ENCODE data around the gene ICOS. TPM values are rescaled to one million over a fixed set of nuclear protein-coding genes. Genes with fewer than 3 reads are reported as not detected.
A peak's percentile ranks its signal among the peaks of the same experiment; 100 is the strongest.

The ICOS gene
- total and polyA plus RNA-seq, 5 donors from 2014 or later: 33.0 to 195 (median 40.0) TPM

DNA sequence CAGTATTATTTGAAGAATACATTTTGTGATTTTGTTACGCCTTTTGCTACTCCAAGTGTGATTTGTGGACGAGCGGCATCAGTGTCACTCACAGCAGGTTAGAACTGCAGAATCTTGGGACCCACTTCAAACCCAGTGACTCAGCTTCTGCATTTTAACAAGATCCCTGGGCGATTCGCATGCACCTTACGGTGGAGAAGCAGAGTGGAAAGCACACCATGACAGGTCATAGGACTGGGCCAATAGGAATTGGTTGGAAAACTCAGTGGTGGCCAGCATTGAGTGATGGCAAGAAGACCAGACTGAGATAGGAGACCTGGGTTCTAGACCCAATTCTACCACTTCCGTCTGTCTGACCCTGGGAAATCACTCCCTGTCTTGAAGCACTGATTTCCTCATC, 42.7 kb upstream of the ICOS start:
- H3K4me1 ChIP-seq (ENCODE audit: control insufficient read depth, insufficient read depth, low read length, poor library complexity, severe bottlenecking): peaks cover 39% of the 10 kb centered on the region
- no peaks in the 10 kb centered on the region for H3K9me3 ChIP-seq (ENCODE audit: control insufficient read depth in 2 of 2, low read length in 2 of 2)
- H3K36me3 Mint-ChIP-seq: no peaks in the 10 kb centered on the region
- DNase-seq (no peak), ATAC-seq (ENCODE audit: low read depth in 2 of 2) (no peak)
- H3K27me3 Mint-ChIP-seq: peaks cover 2% of the 10 kb centered on the region
- H3K9me3 Mint-ChIP-seq: peaks cover 0 to 5% (median 0%) of the 10 kb centered on the region in 7 donors
- H3K27ac Mint-ChIP-seq: peak overlapping the region; percentile 3 to 45 (median 6)
- no peak overlapping the region for H3K4me3 ChIP-seq (ENCODE audit: low read depth, low read length)
- H3K27ac ChIP-seq (ENCODE audit: insufficient read depth, low read length, poor library complexity, severe bottlenecking): peak overlapping the region; percentile 31
- H3K27me3 ChIP-seq (ENCODE audit: control insufficient read depth, insufficient read depth, low read length): no peaks in the 10 kb centered on the region
- H3K4me1 Mint-ChIP-seq: peaks cover 36 to 64% (median 58%) of the 10 kb centered on the region in 4 donors
- H3K4me3 Mint-ChIP-seq: no peak overlapping the region
- no peaks in the 10 kb centered on the region for H3K36me3 ChIP-seq (ENCODE audit: control insufficient read depth, insufficient read depth, low read length)

DNA sequence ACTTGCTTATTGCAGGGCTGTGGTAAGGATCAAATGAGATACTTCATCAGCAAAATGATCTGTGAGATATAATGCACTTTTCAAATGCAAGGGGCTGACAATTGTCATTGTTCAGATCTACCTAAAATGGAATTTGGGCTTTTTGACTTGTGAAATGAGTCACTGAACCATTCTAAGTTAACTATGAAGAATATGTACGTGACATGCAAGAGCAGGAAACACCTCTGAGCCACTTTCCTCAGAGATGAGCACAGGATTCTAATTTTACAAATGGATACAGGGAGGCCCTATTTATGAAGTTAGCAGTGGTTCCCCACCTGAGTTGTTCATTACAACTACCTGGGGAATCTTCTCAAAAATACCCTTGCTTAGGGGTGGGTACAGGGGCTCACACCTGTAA, 42.3 kb upstream of the ICOS start:
- Mint-ChIP-seq H3K4me3 (peak overlapping the region in 2 of 4 donors; percentile 6 to 10), H3K27ac (peak overlapping the region; percentile 3 to 45 (median 6)), H3K9me3 (peaks cover 0 to 5% (median 0%) of the 10 kb centered on the region in 7 donors), H3K36me3 (no peaks in the 10 kb centered on the region), H3K4me1 (peaks cover 39 to 66% (median 57%) of the 10 kb centered on the region in 4 donors), H3K27me3 (peaks cover 6% of the 10 kb centered on the region)
- Histone ChIP-seq H3K4me3 (ENCODE audit: low read depth, low read length) (no peak overlapping the region), H3K27me3 (ENCODE audit: control insufficient read depth, insufficient read depth, low read length) (no peaks in the 10 kb centered on the region), H3K36me3 (ENCODE audit: control insufficient read depth, insufficient read depth, low read length) (no peaks in the 10 kb centered on the region), H3K4me1 (ENCODE audit: control insufficient read depth, insufficient read depth, low read length, poor library complexity, severe bottlenecking) (peaks cover 39% of the 10 kb centered on the region), H3K27ac (ENCODE audit: insufficient read depth, low read length, poor library complexity, severe bottlenecking) (peak overlapping the region; percentile 31), H3K9me3 (ENCODE audit: control insufficient read depth in 2 of 2, low read length in 2 of 2) (no peaks in the 10 kb centered on the region)
- DNase-seq (peak in 1 of 3 donors; percentile 67), ATAC-seq (ENCODE audit: low read depth in 2 of 2) (peak; percentile 42 to 50)

GRCh38 chr2:203897544-203897943, 39.0 kb upstream of the ICOS start:
- peaks cover 35% of the 10 kb centered on the region for H3K4me1 ChIP-seq (ENCODE audit: control insufficient read depth, insufficient read depth, low read length, poor library complexity, severe bottlenecking)
- Mint-ChIP-seq H3K4me3 (peak overlapping the region in 3 of 4 donors; percentile 39 to 48 (median 47)), H3K36me3 (peaks cover 5% of the 10 kb centered on the region), H3K4me1 (peaks cover 32 to 62% (median 44%) of the 10 kb centered on the region in 4 donors), H3K27me3 (peaks cover 6% of the 10 kb centered on the region), H3K9me3 (peaks cover 3 to 16% (median 8%) of the 10 kb centered on the region in 7 donors), H3K27ac (peak overlapping the region; percentile 39 to 71 (median 57))
- peaks cover 13 to 14% of the 10 kb centered on the region in 2 experiments for H3K9me3 ChIP-seq (ENCODE audit: control insufficient read depth in 2 of 2, low read length in 2 of 2)
- H3K27me3 ChIP-seq (ENCODE audit: control insufficient read depth, insufficient read depth, low read length): no peaks in the 10 kb centered on the region
- no peaks in the 10 kb centered on the region for H3K36me3 ChIP-seq (ENCODE audit: control insufficient read depth, insufficient read depth, low read length)
- peak overlapping the region; percentile 28 for H3K4me3 ChIP-seq (ENCODE audit: low read depth, low read length)
- H3K27ac ChIP-seq (ENCODE audit: insufficient read depth, low read length, poor library complexity, severe bottlenecking): peak overlapping the region; percentile 24
- DNase-seq (no peak), ATAC-seq (ENCODE audit: low read depth in 2 of 2) (no peak)

DNA sequence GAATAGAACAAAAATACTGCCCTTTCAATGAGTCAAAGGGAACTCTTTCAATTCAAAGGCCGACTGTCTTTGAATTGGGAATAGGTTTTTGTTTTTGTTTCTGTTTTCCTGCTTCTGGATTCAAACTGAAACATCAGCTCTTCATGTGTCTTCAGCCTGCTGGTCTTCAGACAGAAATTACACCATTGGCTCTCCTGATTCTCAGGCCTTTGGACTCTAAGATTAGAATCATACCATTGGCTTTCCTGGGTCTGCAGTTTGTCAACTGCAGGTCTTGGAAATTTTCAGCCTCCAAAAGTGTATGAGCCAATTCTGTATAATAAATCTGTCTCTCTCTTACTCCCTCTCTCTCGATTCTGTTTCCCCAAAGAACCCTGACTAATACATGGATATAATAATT, 37.9 kb upstream of the ICOS start:
- peaks cover 35% of the 10 kb centered on the region for H3K4me1 ChIP-seq (ENCODE audit: control insufficient read depth, insufficient read depth, low read length, poor library complexity, severe bottlenecking)
- H3K36me3 Mint-ChIP-seq: peaks cover 5% of the 10 kb centered on the region

DNA sequence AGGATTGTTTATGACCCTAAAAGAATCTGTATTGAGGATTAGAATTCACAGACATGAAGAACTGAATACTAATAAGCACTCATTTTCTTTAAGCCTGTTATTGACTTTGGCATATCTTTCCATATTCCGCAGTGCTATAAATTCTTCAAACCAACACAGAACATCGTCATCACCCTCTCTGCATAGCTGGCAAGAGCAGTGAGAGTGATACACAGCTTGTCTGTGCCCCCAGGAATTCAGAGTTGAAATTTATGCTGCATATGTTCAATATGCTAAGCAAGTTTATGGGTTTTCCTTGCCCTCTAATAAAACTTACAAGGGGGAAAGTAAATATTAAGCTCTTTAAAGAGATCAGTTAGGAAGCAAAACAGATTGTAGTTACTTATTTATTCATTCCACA, 36.3 kb upstream of the ICOS start:
- Histone ChIP-seq H3K27ac (ENCODE audit: insufficient read depth, low read length, poor library complexity, severe bottlenecking) (no peak overlapping the region), H3K27me3 (ENCODE audit: control insufficient read depth, insufficient read depth, low read length) (no peaks in the 10 kb centered on the region), H3K4me1 (ENCODE audit: control insufficient read depth, insufficient read depth, low read length, poor library complexity, severe bottlenecking) (peaks cover 25% of the 10 kb centered on the region), H3K36me3 (ENCODE audit: control insufficient read depth, insufficient read depth, low read length) (no peaks in the 10 kb centered on the region), H3K9me3 (ENCODE audit: control insufficient read depth in 2 of 2, low read length in 2 of 2) (peaks cover 14 to 20% of the 10 kb centered on the region in 2 experiments), H3K4me3 (ENCODE audit: low read depth, low read length) (no peak overlapping the region)
- ATAC-seq (ENCODE audit: low read depth in 2 of 2): no peak
- peaks cover 6% of the 10 kb centered on the region for H3K27me3 Mint-ChIP-seq
- H3K27ac Mint-ChIP-seq: no peak overlapping the region
- no peak overlapping the region for H3K4me3 Mint-ChIP-seq
- H3K9me3 Mint-ChIP-seq: peaks cover 3 to 19% (median 10%) of the 10 kb centered on the region in 7 donors
- peaks cover 27 to 49% (median 34%) of the 10 kb centered on the region in 4 donors for H3K4me1 Mint-ChIP-seq
- DNase-seq: no peak
- H3K36me3 Mint-ChIP-seq: peaks cover 5% of the 10 kb centered on the region

More for the DNA sequence above, 37.9 kb upstream of the ICOS start:
- ATAC-seq (ENCODE audit: low read depth in 2 of 2) (no peak), DNase-seq (no peak)
- no peak overlapping the region for H3K27ac ChIP-seq (ENCODE audit: insufficient read depth, low read length, poor library complexity, severe bottlenecking)
- Mint-ChIP-seq H3K4me1 (peaks cover 32 to 62% (median 41%) of the 10 kb centered on the region in 4 donors), H3K4me3 (no peak overlapping the region), H3K9me3 (peaks cover 3 to 19% (median 9%) of the 10 kb centered on the region in 7 donors), H3K27ac (peak overlapping the region; percentile 40 to 81 (median 55)), H3K27me3 (peaks cover 6% of the 10 kb centered on the region)
- no peak overlapping the region for H3K4me3 ChIP-seq (ENCODE audit: low read depth, low read length)
- H3K36me3 ChIP-seq (ENCODE audit: control insufficient read depth, insufficient read depth, low read length): no peaks in the 10 kb centered on the region
- no peaks in the 10 kb centered on the region for H3K27me3 ChIP-seq (ENCODE audit: control insufficient read depth, insufficient read depth, low read length)
- H3K9me3 ChIP-seq (ENCODE audit: control insufficient read depth in 2 of 2, low read length in 2 of 2): peaks cover 14 to 20% of the 10 kb centered on the region in 2 experiments

GRCh38 chr2:203904022-203904421, 32.5 kb upstream of the ICOS start:
- Histone ChIP-seq H3K4me3 (ENCODE audit: low read depth, low read length) (no peak overlapping the region), H3K9me3 (ENCODE audit: control insufficient read depth in 2 of 2, low read length in 2 of 2) (peaks cover 14 to 20% of the 10 kb centered on the region in 2 experiments), H3K27ac (ENCODE audit: insufficient read depth, low read length, poor library complexity, severe bottlenecking) (no peak overlapping the region), H3K4me1 (ENCODE audit: control insufficient read depth, insufficient read depth, low read length, poor library complexity, severe bottlenecking) (peaks cover 5% of the 10 kb centered on the region), H3K36me3 (ENCODE audit: control insufficient read depth, insufficient read depth, low read length) (no peaks in the 10 kb centered on the region), H3K27me3 (ENCODE audit: control insufficient read depth, insufficient read depth, low read length) (no peaks in the 10 kb centered on the region)
- ATAC-seq (ENCODE audit: low read depth in 2 of 2): no peak
- Mint-ChIP-seq H3K36me3 (peaks cover 5% of the 10 kb centered on the region), H3K27me3 (peaks cover 2% of the 10 kb centered on the region), H3K4me1 (peaks cover 11 to 26% (median 17%) of the 10 kb centered on the region in 4 donors), H3K9me3 (peaks cover 3 to 19% (median 9%) of the 10 kb centered on the region in 7 donors), H3K27ac (no peak overlapping the region), H3K4me3 (no peak overlapping the region)
- no peak for DNase-seq

- Mint-ChIP-seq H3K9me3 (peaks cover 3 to 17% (median 9%) of the 10 kb centered on the region in 7 donors), H3K4me3 (no peak overlapping the region), H3K4me1 (peaks cover 10 to 26% (median 21%) of the 10 kb centered on the region in 4 donors), H3K27ac (no peak overlapping the region), H3K27me3 (no peaks in the 10 kb centered on the region), H3K36me3 (peaks cover 3% of the 10 kb centered on the region)
- ATAC-seq (ENCODE audit: low read depth in 2 of 2) (no peak), DNase-seq (no peak)
- no peaks in the 10 kb centered on the region for H3K27me3 ChIP-seq (ENCODE audit: control insufficient read depth, insufficient read depth, low read length)
- H3K27ac ChIP-seq (ENCODE audit: insufficient read depth, low read length, poor library complexity, severe bottlenecking): no peak overlapping the region
- H3K4me3 ChIP-seq (ENCODE audit: low read depth, low read length): no peak overlapping the region
- H3K36me3 ChIP-seq (ENCODE audit: control insufficient read depth, insufficient read depth, low read length): no peaks in the 10 kb centered on the region
- peaks cover 12% of the 10 kb centered on the region for H3K4me1 ChIP-seq (ENCODE audit: control insufficient read depth, insufficient read depth, low read length, poor library complexity, severe bottlenecking)
- H3K9me3 ChIP-seq (ENCODE audit: control insufficient read depth in 2 of 2, low read length in 2 of 2): peaks cover 14 to 20% of the 10 kb centered on the region in 2 experiments
These were observed 30.9 kb upstream of the ICOS start for GRCh38 chr2:203905656-203906055.
